LNCAP (cell line): ENCODE measurements around the gene SPOCD1.

Experiments used
- CTCF ChIP-seq: fragments of 450-650 bp; IDR thresholded peaks from 2 replicates; pipeline ENCODE4 v1.5.1; 2017; ENCODE audit warnings: mild to moderate bottlenecking

The SPOCD1 gene

GRCh38 chr1:31752258-31752657 lies 63.6 kb downstream of the SPOCD1 start:
- TF ChIP-seq CTCF, result no peak

- TF ChIP-seq CTCF, result no peak
Observed at GRCh38 chr1:31751822-31752241, 64.0 kb downstream of the SPOCD1 start.

- TF ChIP-seq CTCF, result no peak
Observed at GRCh38 chr1:31750858-31751510, 64.8 kb downstream of the SPOCD1 start.

GRCh38 chr1:31749785-31750735 lies 65.8 kb downstream of the SPOCD1 start:
- TF ChIP-seq CTCF, result no peak

- no peak for TF ChIP-seq CTCF
Observed at GRCh38 chr1:31748365-31748764, 67.5 kb downstream of the SPOCD1 start.

- TF ChIP-seq CTCF, result no peak
Observed at GRCh38 chr1:31747304-31747703, 68.5 kb downstream of the SPOCD1 start.

GRCh38 chr1:31746687-31747086 lies 69.1 kb downstream of the SPOCD1 start:
- no peak for TF ChIP-seq CTCF
